Vagina (tissue), 2 donors: ENCODE measurements around the gene KRTAP10-10.

Source experiments
- POLR2A ChIP-seq, 2 donors: fragments of 450-650 bp; IDR thresholded peaks; one replicate each; pipeline ENCODE4 v1.6.1; 2017; ENCODE audit warnings: antibody characterized with exemption in 2 of 2, mild to moderate bottlenecking in 2 of 2, moderate library complexity in 2 of 2
- POLR2AphosphoS5 ChIP-seq, 2 donors: sonication (generic); formaldehyde crosslinking; IDR thresholded peaks; one replicate each; pipeline ENCODE4 v1.9.0; 2017; ENCODE audit warnings: antibody characterized with exemption in 2 of 2, mild to moderate bottlenecking in 2 of 2, low read depth in 1 of 2; ENCODE audit not compliant: insufficient read depth in 1 of 2
- TF ChIP-seq, protein P1 (sequence below), 3 experiments: fragments of 450-650 bp in 2 of 3; fragments of 200-600 bp in 1 of 3; sonication (generic) in 1 of 3; IDR thresholded peaks; one replicate each; pipeline ENCODE4 v1.5.1; 2017 to 2019; ENCODE audit warnings: antibody characterized with exemption in 3 of 3, mild to moderate bottlenecking in 2 of 3, moderate library complexity in 2 of 3

DNA sequence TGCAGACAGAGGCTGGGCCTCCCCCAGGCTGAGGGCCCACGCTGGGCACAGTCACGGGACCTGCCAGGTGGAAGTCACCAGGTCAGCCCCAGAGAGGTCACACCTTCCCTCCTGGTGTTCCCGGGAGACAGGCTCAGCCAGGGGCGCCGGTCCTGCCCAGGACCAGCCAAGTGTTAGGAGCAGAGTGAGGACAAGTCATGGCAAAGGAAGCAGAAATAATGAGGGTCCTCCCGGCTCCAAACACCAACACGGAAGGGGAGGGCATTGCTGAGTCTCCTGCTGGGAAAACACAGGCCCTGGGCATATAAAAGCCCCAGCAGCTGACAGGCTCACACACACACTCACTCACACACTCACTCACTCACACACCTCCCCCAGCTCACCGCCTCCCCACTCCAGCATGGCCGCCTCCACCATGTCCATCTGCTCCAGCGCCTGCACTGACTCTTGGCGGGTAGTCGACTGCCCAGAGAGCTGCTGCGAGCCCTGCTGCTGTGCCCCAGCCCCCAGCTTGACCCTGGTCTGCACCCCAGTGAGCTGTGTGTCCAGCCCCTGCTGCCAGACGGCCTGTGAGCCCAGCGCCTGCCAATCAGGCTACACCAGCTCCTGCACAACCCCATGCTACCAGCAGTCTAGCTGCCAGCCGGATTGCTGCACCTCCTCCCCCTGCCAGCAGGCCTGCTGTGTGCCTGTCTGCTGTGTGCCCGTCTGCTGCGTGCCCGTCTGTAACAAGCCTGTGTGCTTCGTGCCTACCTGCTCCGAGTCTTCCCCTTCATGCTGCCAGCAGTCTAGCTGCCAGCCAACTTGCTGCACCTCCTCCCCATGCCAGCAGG is at the start of gene KRTAP10-10:
- TF ChIP-seq, protein P1, sequence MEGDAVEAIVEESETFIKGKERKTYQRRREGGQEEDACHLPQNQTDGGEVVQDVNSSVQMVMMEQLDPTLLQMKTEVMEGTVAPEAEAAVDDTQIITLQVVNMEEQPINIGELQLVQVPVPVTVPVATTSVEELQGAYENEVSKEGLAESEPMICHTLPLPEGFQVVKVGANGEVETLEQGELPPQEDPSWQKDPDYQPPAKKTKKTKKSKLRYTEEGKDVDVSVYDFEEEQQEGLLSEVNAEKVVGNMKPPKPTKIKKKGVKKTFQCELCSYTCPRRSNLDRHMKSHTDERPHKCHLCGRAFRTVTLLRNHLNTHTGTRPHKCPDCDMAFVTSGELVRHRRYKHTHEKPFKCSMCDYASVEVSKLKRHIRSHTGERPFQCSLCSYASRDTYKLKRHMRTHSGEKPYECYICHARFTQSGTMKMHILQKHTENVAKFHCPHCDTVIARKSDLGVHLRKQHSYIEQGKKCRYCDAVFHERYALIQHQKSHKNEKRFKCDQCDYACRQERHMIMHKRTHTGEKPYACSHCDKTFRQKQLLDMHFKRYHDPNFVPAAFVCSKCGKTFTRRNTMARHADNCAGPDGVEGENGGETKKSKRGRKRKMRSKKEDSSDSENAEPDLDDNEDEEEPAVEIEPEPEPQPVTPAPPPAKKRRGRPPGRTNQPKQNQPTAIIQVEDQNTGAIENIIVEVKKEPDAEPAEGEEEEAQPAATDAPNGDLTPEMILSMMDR (IDR thresholded peaks at IDR 0.05): no peak
- TF ChIP-seq POLR2A (IDR thresholded peaks at IDR 0.05): no peak
- TF ChIP-seq POLR2AphosphoS5 (IDR thresholded peaks at IDR 0.05; ENCODE audit: insufficient read depth in 1 of 2, low read depth in 1 of 2): no peak
